Duodenal mucosa (tissue), 2 donors: ENCODE data around the gene MEGF6.

Experiments
- H3K27ac ChIP-seq: one replicate; pipeline ENCODE4 v1.7.0; 2013; ENCODE audit warnings: low read depth, low read length
- H3K27me3 ChIP-seq, 2 donors: one replicate each; pipeline ENCODE4 v1.7.0; 2013; ENCODE audit warnings: low read length in 2 of 2, control low read depth in 1 of 2; ENCODE audit not compliant: insufficient read depth in 2 of 2, control insufficient read depth in 1 of 2
- H3K36me3 ChIP-seq, 2 donors: one replicate each; pipeline ENCODE4 v1.7.0; 2013; ENCODE audit warnings: low read length in 2 of 2, control low read depth in 1 of 2; ENCODE audit not compliant: insufficient read depth in 2 of 2, control insufficient read depth in 1 of 2
- H3K4me1 ChIP-seq, 2 donors: one replicate each; pipeline ENCODE4 v1.7.0; 2013; ENCODE audit warnings: low read length in 2 of 2, control low read depth in 1 of 2; ENCODE audit not compliant: insufficient read depth in 2 of 2, control insufficient read depth in 1 of 2
- H3K4me3 ChIP-seq, 2 donors: one replicate each; pipeline ENCODE4 v1.7.0; 2013; ENCODE audit warnings: low read length in 2 of 2, low read depth in 1 of 2
- H3K9ac ChIP-seq, 2 donors: one replicate each; pipeline ENCODE4 v1.7.0; 2013; ENCODE audit warnings: low read length in 2 of 2, low read depth in 1 of 2
- H3K9me3 ChIP-seq, 2 donors: one replicate each; pipeline ENCODE4 v1.7.0; 2013; ENCODE audit warnings: low read length in 2 of 2, control low read depth in 1 of 2; ENCODE audit not compliant: control insufficient read depth in 1 of 2

The MEGF6 gene

GRCh38 chr1:3470650-3471355 is 140.5 kb downstream of the MEGF6 start:
- H3K9me3 ChIP-seq, result no peaks in the 10 kb centered on the region
- no peak overlapping the region for H3K9ac ChIP-seq
- no peaks in the 10 kb centered on the region for H3K27me3 ChIP-seq
- peaks cover 7 to 44% of the 10 kb centered on the region in 2 donors for H3K36me3 ChIP-seq
- no peak overlapping the region for H3K4me3 ChIP-seq
- H3K27ac ChIP-seq, result no peak overlapping the region
- H3K4me1 ChIP-seq, result no peaks in the 10 kb centered on the region

- Histone ChIP-seq H3K9ac (no peak overlapping the region), H3K27me3 (no peaks in the 10 kb centered on the region), H3K27ac (no peak overlapping the region), H3K4me3 (no peak overlapping the region), H3K9me3 (no peaks in the 10 kb centered on the region), H3K36me3 (peaks cover 7 to 43% of the 10 kb centered on the region in 2 donors), H3K4me1 (no peaks in the 10 kb centered on the region)
Observed at GRCh38 chr1:3469849-3470649, 141.3 kb downstream of the MEGF6 start.

GRCh38 chr1:3469104-3469848 is 142.0 kb downstream of the MEGF6 start:
- H3K4me3 ChIP-seq, result no peak overlapping the region
- no peaks in the 10 kb centered on the region for H3K4me1 ChIP-seq
- H3K9ac ChIP-seq, result no peak overlapping the region
- no peaks in the 10 kb centered on the region for H3K27me3 ChIP-seq
- H3K36me3 ChIP-seq, result peaks cover 5 to 42% of the 10 kb centered on the region in 2 donors
- no peaks in the 10 kb centered on the region for H3K9me3 ChIP-seq
- H3K27ac ChIP-seq, result no peak overlapping the region

GRCh38 chr1:3468236-3469103 is 142.8 kb downstream of the MEGF6 start:
- Histone ChIP-seq H3K27ac (no peak overlapping the region), H3K4me1 (no peaks in the 10 kb centered on the region), H3K27me3 (no peaks in the 10 kb centered on the region), H3K36me3 (peaks cover 0 to 42% of the 10 kb centered on the region in 2 donors), H3K9ac (no peak overlapping the region), H3K4me3 (no peak overlapping the region), H3K9me3 (no peaks in the 10 kb centered on the region)

GRCh38 chr1:3467096-3468036 is 143.9 kb downstream of the MEGF6 start:
- H3K27me3 ChIP-seq, result no peaks in the 10 kb centered on the region
- H3K4me1 ChIP-seq, result no peaks in the 10 kb centered on the region
- H3K9me3 ChIP-seq, result no peaks in the 10 kb centered on the region
- H3K9ac ChIP-seq, result no peak overlapping the region
- no peak overlapping the region for H3K4me3 ChIP-seq
- peaks cover 0 to 46% of the 10 kb centered on the region in 2 donors for H3K36me3 ChIP-seq
- no peak overlapping the region for H3K27ac ChIP-seq

- H3K27ac ChIP-seq, result no peak overlapping the region
Observed at GRCh38 chr1:3466366-3467075, 144.8 kb downstream of the MEGF6 start.

GRCh38 chr1:3465935-3466321 is 145.4 kb downstream of the MEGF6 start:
- Histone ChIP-seq H3K9ac (no peak overlapping the region), H3K4me1 (peaks cover 4 to 7% of the 10 kb centered on the region in 2 donors), H3K36me3 (peaks cover 0 to 42% of the 10 kb centered on the region in 2 donors), H3K27ac (no peak overlapping the region), H3K9me3 (no peaks in the 10 kb centered on the region), H3K27me3 (no peaks in the 10 kb centered on the region), H3K4me3 (no peak overlapping the region)

More at GRCh38 chr1:3466366-3467075, 144.8 kb downstream of the MEGF6 start:
- Histone ChIP-seq H3K9me3 (no peaks in the 10 kb centered on the region), H3K4me1 (peaks cover 0 to under 1% of the 10 kb centered on the region in 2 donors), H3K27me3 (no peaks in the 10 kb centered on the region), H3K9ac (no peak overlapping the region), H3K4me3 (no peak overlapping the region), H3K36me3 (peaks cover 0 to 43% of the 10 kb centered on the region in 2 donors)

- H3K9ac ChIP-seq, result no peak overlapping the region
- H3K4me3 ChIP-seq, result no peak overlapping the region
- H3K9me3 ChIP-seq, result no peaks in the 10 kb centered on the region
- peaks cover 0 to 37% of the 10 kb centered on the region in 2 donors for H3K36me3 ChIP-seq
- H3K4me1 ChIP-seq, result peaks cover 10 to 13% of the 10 kb centered on the region in 2 donors
- H3K27ac ChIP-seq, result no peak overlapping the region
- no peaks in the 10 kb centered on the region for H3K27me3 ChIP-seq
Observed at GRCh38 chr1:3465091-3465934, 146.0 kb downstream of the MEGF6 start.
